Osteocyte (in vitro differentiated cells): ENCODE data around the gene BRINP2. TPM values are rescaled to one million over a fixed set of nuclear protein-coding genes. Genes with fewer than 3 reads are reported as not detected.

Source experiments
- DNase-seq: peaks from one replicate; pipeline ENCODE4 v3.0.0; 2021; ENCODE audit warnings: mixed read lengths; ENCODE audit not compliant: unreplicated experiment; ENCODE audit errors: extremely low spot score
- H3K27ac Mint-ChIP-seq: one replicate; pipeline ENCODE4 v1.8.0; 2021; ENCODE audit warnings: mild to moderate bottlenecking, mixed read lengths; ENCODE audit not compliant: unreplicated experiment
- H3K27me3 Mint-ChIP-seq: one replicate; pipeline ENCODE4 v1.8.0; 2021; ENCODE audit warnings: mixed read lengths; ENCODE audit not compliant: unreplicated experiment
- H3K36me3 Mint-ChIP-seq: one replicate; pipeline ENCODE4 v1.8.0; 2021; ENCODE audit warnings: mixed read lengths; ENCODE audit not compliant: unreplicated experiment
- H3K4me1 Mint-ChIP-seq: one replicate; pipeline ENCODE4 v1.8.0; 2021; ENCODE audit warnings: mixed read lengths; ENCODE audit not compliant: unreplicated experiment
- H3K4me3 Mint-ChIP-seq: one replicate; pipeline ENCODE4 v1.8.0; 2021; ENCODE audit warnings: mild to moderate bottlenecking, moderate library complexity, mixed read lengths; ENCODE audit not compliant: unreplicated experiment
- H3K9me3 Mint-ChIP-seq: one replicate; pipeline ENCODE4 v1.8.0; 2021; ENCODE audit warnings: mixed read lengths; ENCODE audit not compliant: unreplicated experiment
- total RNA-seq: library from RNA; stranded (reverse); gene quantifications from 2 replicates; pipeline ENCODE4 v1.2.1, GENCODE V29; 2021
- TF ChIP-seq, protein P1 (sequence below): fragments of 200-600 bp; sonication (generic); IDR thresholded peaks from 2 replicates; pipeline ENCODE4 v1.5.0; 2021; ENCODE audit warnings: antibody characterized with exemption, mild to moderate bottlenecking, moderate library complexity

Gene BRINP2
- total RNA-seq, 1 donor from 2014 or later, result not detected

DNA sequence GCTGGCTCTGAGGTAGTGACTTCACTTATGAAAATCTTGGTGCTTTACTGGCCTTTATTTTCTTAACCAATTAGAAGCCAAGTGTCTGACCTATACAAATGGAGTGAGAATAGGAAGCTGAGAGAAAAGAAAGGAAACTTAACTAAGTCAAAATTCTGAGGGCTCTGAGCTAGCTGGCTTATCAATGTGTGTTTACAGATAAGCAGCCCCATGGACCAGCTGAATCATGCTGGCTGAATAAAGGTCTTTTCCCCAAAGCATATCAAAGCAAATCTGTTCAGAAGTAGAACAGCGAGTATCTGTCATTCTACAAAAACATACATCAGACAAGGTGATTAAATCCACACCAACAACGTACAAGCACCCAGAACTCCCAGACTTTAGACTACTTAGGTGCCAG, 117.2 kb downstream of the BRINP2 start:
- no peaks in the 10 kb centered on the region for H3K27me3 Mint-ChIP-seq
- no peak for DNase-seq

GRCh38 chr1:177289532-177289931, 118.8 kb downstream of the BRINP2 start:
- H3K27me3 Mint-ChIP-seq, result no peaks in the 10 kb centered on the region

More for the DNA sequence above, 117.2 kb downstream of the BRINP2 start:
- H3K27ac Mint-ChIP-seq, result no peak overlapping the region
- no peak overlapping the region for H3K4me3 Mint-ChIP-seq
- no peaks in the 10 kb centered on the region for H3K4me1 Mint-ChIP-seq
- TF ChIP-seq, protein P1, sequence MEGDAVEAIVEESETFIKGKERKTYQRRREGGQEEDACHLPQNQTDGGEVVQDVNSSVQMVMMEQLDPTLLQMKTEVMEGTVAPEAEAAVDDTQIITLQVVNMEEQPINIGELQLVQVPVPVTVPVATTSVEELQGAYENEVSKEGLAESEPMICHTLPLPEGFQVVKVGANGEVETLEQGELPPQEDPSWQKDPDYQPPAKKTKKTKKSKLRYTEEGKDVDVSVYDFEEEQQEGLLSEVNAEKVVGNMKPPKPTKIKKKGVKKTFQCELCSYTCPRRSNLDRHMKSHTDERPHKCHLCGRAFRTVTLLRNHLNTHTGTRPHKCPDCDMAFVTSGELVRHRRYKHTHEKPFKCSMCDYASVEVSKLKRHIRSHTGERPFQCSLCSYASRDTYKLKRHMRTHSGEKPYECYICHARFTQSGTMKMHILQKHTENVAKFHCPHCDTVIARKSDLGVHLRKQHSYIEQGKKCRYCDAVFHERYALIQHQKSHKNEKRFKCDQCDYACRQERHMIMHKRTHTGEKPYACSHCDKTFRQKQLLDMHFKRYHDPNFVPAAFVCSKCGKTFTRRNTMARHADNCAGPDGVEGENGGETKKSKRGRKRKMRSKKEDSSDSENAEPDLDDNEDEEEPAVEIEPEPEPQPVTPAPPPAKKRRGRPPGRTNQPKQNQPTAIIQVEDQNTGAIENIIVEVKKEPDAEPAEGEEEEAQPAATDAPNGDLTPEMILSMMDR, result no peak
- H3K9me3 Mint-ChIP-seq, result peaks cover 12% of the 10 kb centered on the region
- no peaks in the 10 kb centered on the region for H3K36me3 Mint-ChIP-seq

GRCh38 chr1:177300431-177300830, 129.7 kb downstream of the BRINP2 start:
- H3K36me3 Mint-ChIP-seq, result no peaks in the 10 kb centered on the region
- H3K27me3 Mint-ChIP-seq, result peaks cover 2% of the 10 kb centered on the region
- H3K4me3 Mint-ChIP-seq, result no peak overlapping the region
- H3K9me3 Mint-ChIP-seq, result peaks cover 8% of the 10 kb centered on the region
- H3K4me1 Mint-ChIP-seq, result no peaks in the 10 kb centered on the region
- DNase-seq, result no peak
- TF ChIP-seq, protein P1, result no peak
- H3K27ac Mint-ChIP-seq, result no peak overlapping the region

More at GRCh38 chr1:177289532-177289931, 118.8 kb downstream of the BRINP2 start:
- TF ChIP-seq, protein P1, result no peak
- Mint-ChIP-seq H3K27ac (no peak overlapping the region), H3K4me1 (no peaks in the 10 kb centered on the region), H3K36me3 (no peaks in the 10 kb centered on the region), H3K9me3 (peaks cover 7% of the 10 kb centered on the region), H3K4me3 (no peak overlapping the region)
- no peak for DNase-seq

DNA sequence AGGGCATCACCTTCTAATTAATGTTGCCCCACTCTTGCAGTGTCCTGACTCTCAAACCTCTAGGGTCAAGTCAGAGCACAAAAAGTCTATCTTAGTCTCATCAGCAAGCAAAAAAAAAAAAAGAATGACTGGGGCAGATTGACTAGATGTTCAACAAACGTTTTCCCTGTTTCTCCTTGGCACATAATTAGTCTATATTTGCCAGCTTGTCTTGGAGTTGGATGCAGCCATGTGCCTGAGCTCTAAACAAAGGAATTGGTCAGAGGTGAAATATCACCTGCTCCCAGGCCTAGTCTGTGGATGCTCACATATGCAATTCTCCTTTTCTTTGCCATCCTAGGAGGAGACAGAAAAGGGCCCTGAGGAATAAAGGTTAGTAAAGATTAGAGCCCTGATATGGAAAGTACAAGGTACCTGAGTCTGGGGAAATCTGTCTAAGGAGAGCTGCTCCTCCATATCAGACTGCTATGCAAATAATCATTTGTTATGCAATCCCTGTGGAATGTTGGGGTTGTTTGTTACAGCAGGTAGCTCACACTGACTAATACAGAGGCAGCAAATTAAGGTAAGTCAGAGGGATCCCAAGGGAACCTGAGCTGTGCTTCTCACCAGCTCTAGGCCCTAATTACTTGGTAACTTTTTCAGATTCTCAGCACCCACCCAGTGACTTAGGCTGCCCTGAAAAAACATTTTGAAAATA, 130.8 kb downstream of the BRINP2 start:
- no peak overlapping the region for H3K27ac Mint-ChIP-seq
- TF ChIP-seq, protein P1, result no peak

DNA sequence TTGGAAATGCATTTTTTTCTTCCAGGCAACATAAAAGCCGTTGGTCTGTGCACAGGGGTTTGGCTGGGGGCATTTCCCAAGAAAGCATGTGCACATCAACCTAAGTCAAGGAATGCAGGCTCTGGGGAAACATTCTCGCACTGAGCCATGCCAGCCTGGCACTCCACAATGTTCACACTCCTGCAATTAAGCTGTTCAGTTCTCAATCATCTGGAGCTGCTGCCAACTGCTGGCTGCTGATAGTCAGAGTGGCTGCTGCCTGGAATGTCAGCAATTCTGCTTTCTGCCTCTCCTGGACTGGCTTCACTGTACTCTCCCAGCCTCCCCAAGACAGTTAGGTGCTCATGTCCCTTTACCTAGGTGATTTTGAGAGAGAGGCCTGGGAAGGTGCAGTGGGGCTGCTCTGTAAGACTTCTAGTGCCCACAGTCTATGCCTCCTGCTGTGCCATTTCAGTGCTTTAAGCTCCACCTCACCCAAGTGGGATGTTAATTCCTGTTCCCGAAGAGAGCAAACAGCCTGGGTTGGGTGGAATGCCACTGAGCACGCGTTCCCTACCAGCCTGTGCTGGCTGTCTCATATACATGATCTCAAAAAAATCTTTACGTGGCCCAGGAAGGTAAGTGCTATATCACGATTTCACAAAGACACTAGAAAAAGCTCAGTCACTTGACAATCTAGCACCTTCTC, 131.7 kb downstream of the BRINP2 start:
- Mint-ChIP-seq H3K27me3 (peaks cover 2% of the 10 kb centered on the region), H3K36me3 (no peaks in the 10 kb centered on the region), H3K4me3 (no peak overlapping the region), H3K4me1 (no peaks in the 10 kb centered on the region), H3K27ac (no peak overlapping the region), H3K9me3 (no peaks in the 10 kb centered on the region)
- no peak for DNase-seq
- TF ChIP-seq, protein P1, result no peak

More for the DNA sequence above, 130.8 kb downstream of the BRINP2 start:
- no peak overlapping the region for H3K4me3 Mint-ChIP-seq
- H3K9me3 Mint-ChIP-seq, result peaks cover 3% of the 10 kb centered on the region
- H3K27me3 Mint-ChIP-seq, result peaks cover 2% of the 10 kb centered on the region
- no peaks in the 10 kb centered on the region for H3K4me1 Mint-ChIP-seq
- no peaks in the 10 kb centered on the region for H3K36me3 Mint-ChIP-seq
- DNase-seq, result no peak
